GM12874 (cell line): ENCODE data around the gene ZNF841.

Source experiments
- TF ChIP-seq, protein P1 (sequence below): IDR thresholded peaks from 2 replicates; pipeline ENCODE4 v1.5.1; 2011; ENCODE audit warnings: low read depth, mild to moderate bottlenecking, control low read depth, low read length, moderate library complexity; ENCODE audit not compliant: insufficient read depth

Gene ZNF841

DNA sequence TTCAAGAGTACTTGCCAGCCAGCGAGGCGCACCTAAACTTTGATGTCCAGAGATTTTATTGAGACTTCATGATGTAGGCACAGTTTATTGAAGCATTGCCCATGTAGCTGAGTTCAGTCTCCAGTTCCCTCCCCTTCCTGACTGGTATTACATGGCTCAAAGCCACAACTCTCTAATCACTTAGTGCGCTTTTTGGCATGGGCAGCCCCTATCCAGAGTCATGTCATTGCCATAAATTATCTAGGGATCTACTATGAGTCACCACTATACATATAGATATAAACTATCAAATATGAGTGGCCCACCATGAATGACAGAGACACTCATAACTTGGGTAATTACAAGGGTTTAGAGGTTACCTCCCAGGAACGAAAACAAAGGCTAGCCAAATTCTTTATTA, 75.1 kb downstream of the ZNF841 start:
- TF ChIP-seq, protein P1, sequence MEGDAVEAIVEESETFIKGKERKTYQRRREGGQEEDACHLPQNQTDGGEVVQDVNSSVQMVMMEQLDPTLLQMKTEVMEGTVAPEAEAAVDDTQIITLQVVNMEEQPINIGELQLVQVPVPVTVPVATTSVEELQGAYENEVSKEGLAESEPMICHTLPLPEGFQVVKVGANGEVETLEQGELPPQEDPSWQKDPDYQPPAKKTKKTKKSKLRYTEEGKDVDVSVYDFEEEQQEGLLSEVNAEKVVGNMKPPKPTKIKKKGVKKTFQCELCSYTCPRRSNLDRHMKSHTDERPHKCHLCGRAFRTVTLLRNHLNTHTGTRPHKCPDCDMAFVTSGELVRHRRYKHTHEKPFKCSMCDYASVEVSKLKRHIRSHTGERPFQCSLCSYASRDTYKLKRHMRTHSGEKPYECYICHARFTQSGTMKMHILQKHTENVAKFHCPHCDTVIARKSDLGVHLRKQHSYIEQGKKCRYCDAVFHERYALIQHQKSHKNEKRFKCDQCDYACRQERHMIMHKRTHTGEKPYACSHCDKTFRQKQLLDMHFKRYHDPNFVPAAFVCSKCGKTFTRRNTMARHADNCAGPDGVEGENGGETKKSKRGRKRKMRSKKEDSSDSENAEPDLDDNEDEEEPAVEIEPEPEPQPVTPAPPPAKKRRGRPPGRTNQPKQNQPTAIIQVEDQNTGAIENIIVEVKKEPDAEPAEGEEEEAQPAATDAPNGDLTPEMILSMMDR, result no peak
